HL-60/S4 treated with phorbol 12-myristate 13-acetate at 8.2 ng/mL for 4 days and 3 days (cell line): Measurements from ENCODE around the gene PPP4R4.

Experiments
- in situ Hi-C: fragments of 300-500 bp; cut with MboI; formaldehyde crosslinking; loops from 2 replicates; pipeline ENCODE4 v1.15.0; 2022; ENCODE audit warnings: low sequenced_read_pairs

The PPP4R4 gene, protein sequence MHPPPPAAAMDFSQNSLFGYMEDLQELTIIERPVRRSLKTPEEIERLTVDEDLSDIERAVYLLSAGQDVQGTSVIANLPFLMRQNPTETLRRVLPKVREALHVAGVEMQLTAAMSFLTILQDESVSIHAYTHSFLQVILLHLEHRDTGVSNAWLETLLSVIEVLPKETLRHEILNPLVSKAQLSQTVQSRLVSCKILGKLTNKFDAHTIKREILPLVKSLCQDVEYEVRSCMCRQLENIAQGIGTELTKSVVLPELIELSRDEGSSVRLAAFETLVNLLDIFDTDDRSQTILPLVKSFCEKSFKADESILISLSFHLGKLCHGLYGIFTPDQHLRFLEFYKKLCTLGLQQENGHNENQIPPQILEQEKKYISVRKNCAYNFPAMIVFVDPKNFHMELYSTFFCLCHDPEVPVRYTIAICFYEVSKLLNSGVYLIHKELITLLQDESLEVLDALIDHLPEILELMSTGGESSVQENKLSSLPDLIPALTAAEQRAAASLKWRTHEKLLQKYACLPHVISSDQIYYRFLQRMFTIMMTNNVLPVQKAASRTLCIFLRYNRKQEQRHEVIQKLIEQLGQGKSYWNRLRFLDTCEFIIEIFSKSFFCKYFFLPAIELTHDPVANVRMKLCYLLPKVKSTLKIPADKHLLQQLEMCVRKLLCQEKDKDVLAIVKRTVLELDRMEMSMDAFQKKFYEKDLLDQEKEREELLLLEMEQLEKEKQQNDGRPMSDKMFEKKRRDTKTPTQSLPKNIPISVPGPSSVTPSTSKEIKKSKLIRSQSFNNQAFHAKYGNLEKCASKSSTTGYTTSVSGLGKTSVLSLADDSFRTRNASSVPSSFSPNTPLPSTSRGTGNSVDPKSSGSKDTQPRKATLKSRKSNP

DNA sequence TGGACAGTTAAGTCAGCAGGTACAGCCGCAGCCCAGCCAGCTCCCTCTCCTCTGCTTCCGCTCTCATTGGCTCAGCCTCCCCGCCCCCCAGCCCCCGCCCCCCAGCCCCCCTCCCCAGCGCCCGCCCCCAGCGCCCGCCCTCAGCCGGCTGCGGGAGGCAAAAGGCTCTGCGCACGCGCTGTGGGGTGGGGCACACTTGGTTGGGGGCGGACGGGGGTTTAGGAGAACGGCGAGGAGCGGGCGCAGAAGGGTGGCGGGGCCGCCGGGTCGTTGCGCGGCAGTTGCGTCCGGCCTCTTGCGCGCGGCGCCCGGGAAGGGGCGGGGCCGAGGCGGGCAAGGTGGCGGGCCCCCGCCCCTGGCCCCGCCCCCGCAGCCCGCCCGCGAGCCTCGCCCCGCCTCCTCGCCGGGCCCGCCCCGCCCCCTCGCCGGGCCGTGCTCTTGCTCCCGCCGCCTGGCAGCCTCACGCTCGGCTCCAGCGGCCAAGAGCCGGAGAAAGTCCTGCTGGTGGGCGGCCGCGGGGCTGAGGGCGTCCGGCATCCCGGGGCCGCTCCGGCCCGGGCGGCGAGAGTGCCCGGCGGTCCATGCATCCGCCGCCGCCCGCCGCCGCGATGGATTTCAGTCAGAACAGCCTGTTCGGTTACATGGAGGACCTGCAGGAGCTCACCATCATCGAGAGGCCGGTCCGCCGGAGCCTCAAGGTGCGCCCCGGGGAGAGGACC, at the start of gene PPP4R4:
PPP4R4 (plus strand) TSS at position 438 of the 719 bp plus-strand sequence; CDS start at position 582, 144 bp downstream.
- in situ Hi-C loops: no loop called here

DNA sequence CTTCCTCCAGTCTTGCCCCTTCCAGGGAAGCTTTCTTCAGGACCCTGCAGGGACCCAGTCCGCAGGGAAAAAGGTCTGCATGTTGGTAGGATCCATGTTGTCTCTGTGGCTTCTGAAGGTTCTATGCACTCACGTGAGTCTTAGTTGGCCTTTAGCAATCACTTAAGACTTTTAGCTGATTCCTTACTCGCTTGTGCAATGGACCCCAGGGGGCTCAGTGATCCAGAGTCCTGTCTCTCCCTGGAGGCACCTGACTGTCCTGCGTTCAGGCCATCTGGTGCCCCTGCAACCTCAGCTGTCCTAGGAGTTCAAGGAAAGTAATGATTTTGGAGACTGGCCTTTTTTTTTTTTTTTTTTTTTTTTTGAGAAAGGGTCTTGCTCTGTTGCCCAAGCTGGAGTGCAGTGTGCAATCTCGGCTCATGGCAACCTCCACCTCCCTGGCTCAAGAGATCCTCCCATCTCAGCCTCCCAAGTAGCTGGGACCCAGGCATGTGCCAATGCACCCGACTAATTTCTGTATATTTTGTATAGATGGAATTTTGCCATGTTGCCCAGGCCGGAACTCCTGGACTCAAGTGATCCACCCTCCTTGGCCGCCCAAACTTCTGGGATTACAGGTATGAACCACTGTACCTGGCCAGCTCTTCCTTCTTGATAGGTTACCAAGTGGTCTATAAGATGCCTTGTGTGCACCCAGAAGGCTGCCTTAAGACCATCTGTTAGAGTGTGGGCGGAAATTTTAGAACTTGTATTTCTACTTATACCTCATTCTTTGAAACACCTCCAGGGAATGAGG, 49.3 kb upstream of the PPP4R4 start:
- in situ Hi-C loops: no loop called here

DNA sequence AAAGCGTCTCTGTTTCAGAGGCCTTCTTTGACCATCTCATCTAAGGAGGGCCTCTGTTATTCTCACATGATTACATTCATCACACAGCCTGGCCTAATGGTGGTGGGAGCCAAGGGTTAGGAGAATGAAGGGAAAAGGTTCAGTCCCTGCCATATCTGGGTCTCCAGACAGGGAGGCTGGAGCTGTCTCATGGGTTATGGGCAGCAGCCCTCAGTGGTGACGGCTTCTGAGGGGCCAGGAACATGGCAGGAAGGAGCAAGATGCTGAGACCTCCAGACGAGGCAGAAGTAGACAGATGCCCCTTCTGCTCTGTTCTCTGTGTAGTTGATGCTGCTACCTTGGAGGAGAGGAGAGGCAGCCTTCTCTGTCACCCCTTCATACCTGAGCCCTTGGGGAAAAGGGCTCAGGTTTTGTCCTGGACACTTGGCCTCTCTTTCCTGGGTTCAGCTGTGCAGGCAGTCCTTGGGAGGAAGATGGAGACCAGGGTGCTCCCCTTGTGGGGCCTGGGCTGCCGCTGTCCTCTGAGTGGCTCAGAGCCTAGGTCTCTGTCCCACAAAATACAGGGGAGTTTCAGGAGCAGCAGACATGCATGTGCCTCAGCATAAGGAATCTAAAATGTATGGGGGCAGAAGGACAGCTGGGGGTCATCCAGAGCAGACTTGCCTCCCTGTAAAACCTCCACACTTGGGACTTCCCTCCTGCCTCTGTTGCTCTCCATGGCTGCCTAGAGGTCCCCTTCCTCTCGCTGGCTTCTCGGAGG, 48.3 kb upstream of the PPP4R4 start:
- in situ Hi-C loops: no loop called here

DNA sequence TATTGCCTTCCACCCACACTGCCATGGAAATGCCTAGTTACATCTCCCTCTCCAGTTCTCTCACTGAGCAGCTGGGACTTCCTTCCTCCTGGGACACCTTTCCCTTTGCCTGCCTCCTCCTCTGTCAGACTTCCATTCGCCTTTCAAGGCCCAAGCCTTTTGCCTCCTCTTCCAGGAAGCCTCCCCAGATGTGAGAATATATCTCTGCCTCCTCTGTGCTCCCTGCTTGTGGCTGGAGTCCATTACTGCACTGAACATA, 47.8 kb upstream of the PPP4R4 start:
- in situ Hi-C loops: no loop called here

DNA sequence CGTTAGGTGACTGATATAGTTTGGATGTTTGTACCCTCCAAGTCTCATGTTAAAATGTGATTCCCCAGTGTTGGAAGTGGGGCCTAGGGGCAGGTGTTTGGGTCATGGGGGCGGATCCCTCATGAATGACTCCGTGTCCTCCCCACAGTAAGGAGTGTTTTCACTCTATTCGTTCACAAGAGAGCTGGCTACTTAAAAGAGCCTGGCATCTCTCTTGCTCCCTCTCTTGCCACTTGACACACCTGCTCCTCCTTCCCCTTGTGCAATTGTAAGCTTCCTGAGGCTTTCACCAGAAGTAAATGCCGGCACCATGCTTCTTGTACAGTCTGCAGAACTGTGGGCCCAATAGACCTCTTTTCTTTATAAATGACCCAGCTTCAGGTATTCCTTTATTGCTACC, 47.3 kb upstream of the PPP4R4 start:
- in situ Hi-C loops: no loop called here

DNA sequence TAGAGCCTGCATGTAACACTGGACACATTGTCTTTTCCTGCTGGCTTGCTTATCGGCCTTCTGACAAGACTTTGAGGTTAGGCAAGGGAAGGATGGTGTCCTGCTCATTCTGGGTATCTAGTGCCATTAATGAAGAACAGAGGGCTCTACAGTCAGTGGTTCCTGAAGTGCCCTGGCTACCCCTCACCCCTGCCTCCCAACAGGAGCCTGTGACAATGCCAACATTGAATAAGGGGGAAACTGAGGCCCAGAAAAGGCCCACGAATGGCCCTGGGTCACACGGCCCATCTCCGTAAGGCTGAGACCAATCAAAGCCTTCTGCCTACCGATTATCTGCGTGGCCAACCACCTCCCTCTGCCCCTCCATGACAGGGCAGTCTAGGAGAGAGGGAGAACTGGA, 46.8 kb upstream of the PPP4R4 start:
- in situ Hi-C loops: no loop called here

DNA sequence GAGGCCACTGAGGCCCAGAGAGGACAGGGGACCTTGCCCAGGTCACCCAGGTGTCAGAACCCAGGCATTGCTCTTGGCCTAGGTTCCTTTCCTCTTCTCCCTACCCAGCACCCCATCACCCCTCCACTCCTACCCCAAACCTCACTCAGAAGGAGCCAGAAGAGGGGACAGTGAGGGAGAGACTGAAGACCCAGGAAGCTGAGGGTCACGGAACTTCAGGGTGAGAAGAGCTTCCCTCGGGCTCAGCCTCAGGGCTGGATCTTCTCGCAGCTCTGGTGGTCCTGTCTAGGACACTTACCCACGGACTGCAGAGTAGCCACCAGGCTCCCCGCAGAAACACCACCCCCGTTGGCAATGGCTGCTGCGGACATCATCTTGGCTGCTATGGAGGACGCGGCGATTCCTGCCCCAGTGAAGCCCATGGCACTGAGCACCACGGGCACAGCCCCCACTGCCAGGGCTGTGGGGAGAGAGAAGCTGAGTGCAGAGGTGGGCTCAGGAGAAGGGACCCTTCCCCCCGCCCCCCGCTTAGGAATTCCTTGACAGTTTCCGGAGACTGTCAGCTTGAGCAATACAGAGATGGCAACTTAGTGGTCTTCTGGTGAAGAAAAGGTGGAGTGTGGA, 45.8 kb upstream of the PPP4R4 start:
- in situ Hi-C loops: no loop called here

DNA sequence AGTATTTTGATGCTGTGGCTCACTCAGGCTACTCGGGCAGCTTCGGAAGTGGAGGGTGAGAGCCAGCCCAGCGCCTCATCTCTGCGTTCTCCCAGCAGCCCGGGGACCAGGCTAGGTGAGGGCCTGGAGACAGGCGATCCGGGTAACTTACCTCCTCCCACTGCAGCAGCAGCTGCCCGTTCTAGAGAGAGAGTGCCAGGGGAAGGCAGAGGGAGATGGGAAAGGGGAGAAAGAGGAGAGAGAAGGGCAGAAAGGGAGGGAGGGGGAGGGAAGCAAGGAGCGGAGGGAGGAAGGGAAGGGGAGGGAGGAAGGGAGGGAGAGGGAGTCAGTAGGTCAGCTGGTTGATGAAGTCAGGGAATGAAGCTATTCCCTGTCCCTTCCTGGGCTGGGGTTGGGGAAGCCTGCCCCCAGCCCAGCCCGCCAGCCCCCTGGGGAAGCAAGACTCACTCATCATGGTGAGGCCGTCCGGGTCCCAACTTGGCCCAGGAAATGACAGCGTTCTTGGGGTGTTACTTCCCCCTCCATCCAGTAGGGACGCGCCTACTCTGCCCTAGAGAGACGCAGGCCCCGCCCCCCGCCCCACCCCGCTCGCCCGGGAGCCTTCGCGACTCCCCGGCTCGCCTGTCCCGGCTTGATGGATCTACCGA, 44.9 kb upstream of the PPP4R4 start, which contains the start of gene IFI27L2:
IFI27L2 (minus strand) TSS at position 494 of the 647 bp plus-strand sequence; CDS start at position 454, 40 bp downstream.
- in situ Hi-C loops: no loop called here

DNA sequence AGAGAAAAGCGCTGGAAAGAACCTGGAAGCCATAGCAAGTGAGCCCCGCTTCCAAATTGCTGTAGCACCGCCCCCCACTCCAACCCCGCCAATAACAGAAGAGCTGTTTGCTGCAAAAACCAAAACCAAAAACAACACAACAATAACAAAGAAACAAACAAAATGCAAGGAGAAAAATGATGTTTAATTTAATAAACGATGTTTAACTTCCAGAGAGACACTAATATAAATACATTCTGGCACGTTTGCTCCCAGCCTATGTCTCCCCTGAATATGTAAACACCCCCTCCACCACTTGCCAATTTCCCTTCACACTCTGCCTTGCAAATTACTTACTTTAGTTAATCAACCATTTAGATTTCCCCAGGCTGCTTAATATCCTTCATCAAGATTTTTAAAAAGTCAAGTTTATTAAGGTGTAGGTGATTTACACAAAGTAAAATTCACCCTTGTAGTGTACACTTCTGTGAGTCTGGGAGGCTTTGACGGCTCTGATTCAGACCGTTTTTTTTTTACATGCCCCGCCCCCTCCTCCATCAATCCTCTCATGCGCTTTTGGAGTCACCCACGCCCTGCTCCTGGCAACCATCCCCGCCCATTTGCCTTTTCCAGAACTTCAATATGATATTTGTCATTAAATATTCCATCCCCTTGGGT, 44.2 kb upstream of the PPP4R4 start:
- in situ Hi-C loops: no loop called here

DNA sequence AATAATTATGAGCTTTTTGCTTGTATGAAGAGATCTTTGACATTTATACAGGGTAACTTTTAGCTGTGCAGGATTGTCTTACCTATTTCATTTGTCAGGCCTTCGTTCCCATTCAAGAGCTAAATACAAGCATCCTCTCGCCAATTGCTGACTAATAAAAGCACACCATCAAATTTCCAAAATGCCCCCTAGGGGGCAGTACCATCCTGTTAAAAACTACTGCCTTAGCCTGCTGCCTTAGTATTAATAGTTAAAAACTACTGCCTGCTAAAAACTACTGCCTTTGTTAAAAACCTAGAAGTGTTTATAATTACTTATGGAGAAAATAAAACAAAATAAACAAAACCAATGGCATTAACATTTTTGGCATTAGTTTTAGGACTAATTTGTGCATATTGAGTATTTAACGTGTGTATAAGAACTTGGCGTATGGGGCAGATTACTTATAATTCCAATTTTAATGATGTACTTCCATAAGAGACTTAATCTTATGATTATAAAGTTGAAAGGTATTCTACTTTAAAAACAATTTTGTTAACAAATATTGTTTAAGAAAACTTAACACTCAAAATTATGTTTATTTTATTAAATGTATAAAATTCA, 41.7 kb upstream of the PPP4R4 start:
- in situ Hi-C loops: no loop called here

DNA sequence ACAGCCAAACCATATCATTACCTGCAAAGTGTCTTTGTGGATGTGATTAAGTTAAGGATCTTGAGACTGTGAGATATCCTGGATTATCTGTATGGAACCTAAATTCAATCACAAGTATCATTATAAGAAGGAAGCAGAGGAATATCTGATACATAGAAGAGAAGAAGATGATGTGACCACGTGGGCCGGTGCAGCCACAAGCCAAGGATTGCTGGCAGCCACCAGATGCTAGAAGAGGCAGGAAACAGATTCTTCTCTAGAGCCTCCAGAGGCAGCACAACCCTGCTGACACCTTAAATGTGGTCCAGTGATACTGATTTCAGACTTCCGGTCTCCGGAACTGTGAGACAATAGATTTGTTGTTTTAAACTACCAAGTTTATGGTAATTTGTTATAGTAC, 38.6 kb upstream of the PPP4R4 start:
- in situ Hi-C loops: no loop called here

DNA sequence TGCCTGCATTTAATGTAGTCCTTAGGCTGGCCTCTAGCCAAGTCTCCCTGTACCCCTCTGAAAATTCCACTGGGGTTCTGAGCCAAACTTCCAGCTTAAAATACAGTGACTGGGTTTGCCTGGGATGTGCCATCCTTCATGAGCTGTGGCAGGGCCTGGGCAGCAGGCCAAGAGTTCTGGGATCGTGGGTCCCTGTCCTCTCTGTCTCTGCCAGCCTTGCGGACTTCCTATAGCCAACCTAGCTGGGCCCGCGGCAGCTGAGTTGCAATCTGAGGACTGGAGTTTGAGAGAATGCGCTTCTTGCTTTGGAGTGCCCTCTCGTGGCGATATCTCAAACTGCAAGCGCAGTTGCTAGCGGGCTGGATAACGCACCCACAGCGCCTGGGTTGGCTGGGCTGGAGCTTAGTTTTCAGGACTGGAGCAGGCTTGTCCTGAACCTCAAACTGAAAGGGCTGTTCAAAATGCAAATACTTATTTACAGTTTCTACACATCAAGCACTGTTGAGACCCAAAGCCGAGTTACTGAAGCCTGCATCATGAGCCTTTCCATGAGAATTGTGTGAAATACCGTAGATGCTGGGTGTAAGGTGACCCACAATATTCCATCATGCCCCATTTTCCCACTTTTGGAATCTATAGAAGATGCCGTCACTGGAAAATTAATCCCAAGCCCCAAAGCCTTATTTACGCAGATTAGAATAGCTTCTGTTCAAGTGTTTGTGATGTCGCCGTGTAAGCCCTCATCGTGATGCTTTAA, 37.4 kb upstream of the PPP4R4 start:
- in situ Hi-C loops: no loop called here

DNA sequence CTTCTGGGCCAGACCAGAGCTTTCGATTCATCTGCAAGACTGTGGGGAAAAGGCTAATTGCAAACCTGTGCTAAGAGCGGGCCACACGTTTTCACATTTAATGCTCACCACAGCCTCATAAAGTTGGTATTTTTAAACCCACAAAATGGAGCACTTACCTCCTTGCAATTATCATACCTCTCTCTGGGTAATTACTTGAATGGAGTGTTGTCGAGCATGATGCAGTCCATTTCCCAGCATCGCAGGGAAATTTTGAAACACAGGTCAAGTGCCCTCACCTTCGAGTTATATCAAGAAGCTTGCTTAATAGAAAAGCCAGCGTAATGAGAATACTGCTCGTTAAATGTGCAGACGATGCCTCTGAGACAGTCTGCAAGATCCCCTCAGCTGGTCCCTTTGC, 35.9 kb upstream of the PPP4R4 start:
- in situ Hi-C loops: no loop called here

DNA sequence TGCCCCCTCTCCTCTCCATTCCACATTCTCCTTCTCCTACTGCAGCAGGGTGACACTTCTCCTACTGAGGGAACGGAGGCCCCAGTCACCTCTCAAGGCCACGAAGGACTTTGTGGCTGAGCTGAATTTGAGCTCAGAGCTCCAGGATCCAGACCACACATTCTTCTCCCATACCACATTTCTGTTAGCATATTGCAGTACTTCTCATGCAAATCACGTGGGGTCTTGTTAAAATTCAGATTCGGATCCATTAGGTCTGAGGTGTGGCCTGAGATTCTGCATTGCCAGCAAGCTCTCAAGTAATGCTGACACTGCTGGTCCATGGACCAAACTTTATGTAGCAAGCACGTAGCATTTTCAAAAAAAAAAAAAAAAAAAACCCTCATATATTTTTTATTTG, 35.1 kb upstream of the PPP4R4 start:
- in situ Hi-C loops: no loop called here

DNA sequence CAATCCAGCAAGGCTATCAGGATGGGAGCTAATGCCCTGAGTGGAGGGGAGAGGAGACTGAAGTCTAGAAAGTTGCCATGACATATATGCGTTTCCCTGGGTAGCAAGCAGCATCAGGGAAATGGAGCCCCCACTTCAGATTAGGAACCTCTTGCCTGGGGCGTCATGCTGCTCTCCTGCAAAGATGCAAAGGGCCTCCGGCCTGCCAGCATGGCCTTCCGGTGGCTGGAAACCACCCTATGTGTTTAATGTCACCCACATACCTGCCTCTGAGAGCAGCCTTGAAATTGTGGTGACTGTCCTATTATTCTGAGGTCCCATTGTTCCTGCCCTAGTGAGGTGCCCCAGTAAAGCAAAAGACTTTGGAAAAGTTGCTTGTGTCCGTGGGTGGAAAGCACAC, 34.7 kb upstream of the PPP4R4 start:
- in situ Hi-C loops: no loop called here

DNA sequence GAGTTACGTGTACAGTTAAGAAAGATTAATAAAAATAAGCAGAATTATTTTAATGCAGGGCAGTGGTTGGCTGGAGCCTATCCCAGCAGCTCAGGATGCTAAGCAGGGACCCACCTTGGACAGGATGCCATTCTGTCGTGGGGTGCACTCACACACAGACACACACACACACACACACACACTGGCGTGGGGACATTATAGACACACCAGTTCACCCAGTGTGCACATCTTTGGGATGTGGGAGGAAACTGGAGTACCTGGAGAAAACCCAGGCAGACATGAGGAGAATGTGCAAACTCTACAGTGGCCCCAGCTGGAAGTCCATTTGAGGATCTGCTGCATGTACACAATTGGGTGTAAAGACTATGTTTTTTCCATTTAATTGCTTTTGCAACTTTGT, 31.9 kb upstream of the PPP4R4 start:
- in situ Hi-C loops: no loop called here

DNA sequence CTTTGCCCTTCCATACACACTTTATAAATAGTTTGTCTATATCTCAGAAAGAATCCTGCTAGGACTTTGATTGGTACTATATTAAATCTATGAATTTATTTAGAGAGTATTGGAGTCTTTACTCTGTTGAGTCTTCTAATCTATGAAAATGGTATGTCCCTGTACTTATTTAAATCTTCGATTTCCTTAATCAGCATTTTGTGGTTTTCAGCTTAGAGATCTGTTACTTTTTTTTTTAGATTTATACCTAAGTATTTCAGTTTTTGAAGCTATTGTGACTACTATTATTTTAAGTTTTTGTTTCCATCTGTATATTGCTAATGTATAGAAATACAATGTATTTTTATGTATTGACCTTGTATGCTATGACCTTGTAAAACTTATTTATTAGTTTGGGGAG, 31.3 kb upstream of the PPP4R4 start:
- in situ Hi-C loops: no loop called here
